ENCODE measurements around the gene IL1RAPL2.

DNA sequence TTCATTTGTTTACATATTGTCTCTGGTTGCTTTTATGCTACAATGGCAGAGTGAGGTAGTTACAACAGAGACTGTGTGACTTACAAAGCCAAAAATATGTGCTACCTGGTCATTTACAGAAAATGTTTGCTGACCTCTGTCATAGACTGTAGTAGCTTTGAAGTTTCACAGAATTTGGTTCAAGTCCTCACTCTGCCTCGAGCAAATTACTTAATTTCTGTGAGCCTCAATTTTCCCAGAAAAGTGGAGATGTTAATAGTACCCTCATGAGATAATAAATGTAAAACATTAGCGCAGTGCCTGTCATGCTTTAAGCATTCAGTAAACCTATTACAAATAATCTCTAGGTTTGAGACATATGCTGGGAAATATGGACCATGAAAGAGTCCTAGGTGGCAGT is 1237.9 kb downstream of the IL1RAPL2 start:
- TF ChIP-seq CTCF (IDR thresholded peaks at IDR 0.05) = no peak
- no peak for TF ChIP-seq EZH2 (IDR thresholded peaks at IDR 0.05; ENCODE audit: borderline replicate concordance, insufficient read depth, low read depth, low read length, poor library complexity, severe bottlenecking)

Data from B cell (primary cell).